H1 (cell line): ENCODE measurements around the gene ANKRD17. TPM values are rescaled to one million over a fixed set of nuclear protein-coding genes. Genes with fewer than 3 reads are reported as not detected.

Source experiments
- CTCF ChIA-PET: fragments of 300-600 bp; sonication (Branson Sonifier 250); formaldehyde crosslinking; loops from one replicate; lab custom pipeline; 2021; ENCODE audit not compliant: partially characterized antibody; lab: Charles Lee
- POLR2A ChIA-PET: fragments of 300-600 bp; sonication (Branson Sonifier 250); formaldehyde crosslinking; loops from one replicate; lab custom pipeline; 2021; ENCODE audit warnings: inconsistent platforms; ENCODE audit not compliant: partially characterized antibody; lab: Charles Lee
- DNase-seq, 2 experiments: peaks; one replicate each; pipeline versions ENCODE4 v3.0.0 to v3.0.0-alpha.2; 2010 to 2022; ENCODE audit warnings: low spot score in 2 of 2, low read depth in 1 of 2, mixed read lengths in 1 of 2
- FAIRE-seq: peaks from 2 replicates; lab custom pipeline; 2011; peaks lifted over from hg19 to GRCh38; lab: Jason Lieb, UNC
- H2AFZ ChIP-seq: 2 replicates; pipeline ENCODE4 v1.8.1; 2012; ENCODE audit warnings: low read length, inconsistent platforms
- H2AK5ac ChIP-seq: 2 replicates; pipeline ENCODE4 v1.6.1; 2013; ENCODE audit warnings: low read depth, low read length
- H2BK120ac ChIP-seq: replicated peaks from 2 replicates; pipeline ENCODE3; 2013; ENCODE audit warnings: low read depth, low read length, inconsistent platforms
- H2BK12ac ChIP-seq: 2 replicates; pipeline ENCODE4 v1.6.1; 2013; ENCODE audit warnings: low read depth, low read length
- H2BK15ac ChIP-seq: 2 replicates; pipeline ENCODE4 v1.6.1; 2013; ENCODE audit warnings: low read length
- H2BK20ac ChIP-seq: 2 replicates; pipeline ENCODE4 v1.6.1; 2013; ENCODE audit warnings: low read length
- H2BK5ac ChIP-seq: 2 replicates; pipeline ENCODE4 v1.6.1; 2013; ENCODE audit warnings: low read depth, low read length
- H3K14ac ChIP-seq: 2 replicates; pipeline ENCODE4 v1.6.1; 2013; ENCODE audit warnings: inconsistent platforms; ENCODE audit not compliant: insufficient read length
- H3K18ac ChIP-seq: 2 replicates; pipeline ENCODE4 v1.6.1; 2013; ENCODE audit warnings: low read length; ENCODE audit errors: extremely low read depth
- H3K23ac ChIP-seq: 2 replicates; pipeline ENCODE4 v1.6.1; 2013; ENCODE audit warnings: inconsistent platforms; ENCODE audit not compliant: insufficient read length
- H3K23me2 ChIP-seq: 2 replicates; pipeline ENCODE4 v1.6.1; 2013; ENCODE audit warnings: low read depth, low read length
- H3K27ac ChIP-seq: 2 replicates; pipeline ENCODE4 v1.6.1; 2011; ENCODE audit warnings: low read depth, low read length, inconsistent platforms
- H3K27me3 ChIP-seq, 4 experiments: replicated peaks in 1 of 4; 1 replicate in 1 of 4; 2 replicates in 3 of 4; pipeline versions ENCODE4 v1.6.1 to v1.8.1; 2011 to 2013; ENCODE audit warnings: low read length in 3 of 4, mild to moderate bottlenecking in 3 of 4, inconsistent platforms in 2 of 4, mixed read lengths in 2 of 4, moderate library complexity in 1 of 4; ENCODE audit not compliant: control insufficient read depth in 3 of 4, insufficient read depth in 3 of 4; ENCODE audit errors: extremely low read depth in 1 of 4
- H3K36me3 ChIP-seq, 4 experiments: 2 replicates each; pipeline versions ENCODE4 v1.6.1 to v1.8.1; 2011 to 2013; ENCODE audit warnings: mild to moderate bottlenecking in 4 of 4, low read length in 3 of 4, moderate library complexity in 2 of 4, control low read depth in 1 of 4, inconsistent platforms in 1 of 4; ENCODE audit not compliant: insufficient read depth in 4 of 4, control insufficient read depth in 2 of 4
- H3K4ac ChIP-seq: replicated peaks from 2 replicates; pipeline ENCODE3; 2013; ENCODE audit warnings: low read length, low read depth, mixed read lengths, inconsistent platforms; ENCODE audit not compliant: insufficient read length
- H3K4me1 ChIP-seq, 4 experiments: replicated peaks in 1 of 4; 1 replicate in 1 of 4; 2 replicates in 3 of 4; pipeline versions ENCODE4 v1.6.1 to v1.8.1; 2011 to 2013; ENCODE audit warnings: low read length in 3 of 4, inconsistent platforms in 2 of 4, mixed read lengths in 1 of 4; ENCODE audit not compliant: insufficient read depth in 4 of 4, control insufficient read depth in 3 of 4
- H3K4me2 ChIP-seq, 2 experiments: 2 replicates each; pipeline versions ENCODE4 v1.6.1 to v1.8.1; 2011 to 2013; ENCODE audit warnings: low read depth in 2 of 2, low read length in 2 of 2, control low read depth in 1 of 2, inconsistent platforms in 1 of 2, mild to moderate bottlenecking in 1 of 2; ENCODE audit not compliant: insufficient read depth in 1 of 2
- H3K4me3 ChIP-seq, 4 experiments: fragments of 200-600, 300-600 bp in 1 of 4; sonication (generic), shearing (Covaris generic), sonication (Bioruptor Twin) in 1 of 4; 2 replicates each; pipeline versions ENCODE4 v1.5.1 to v1.8.1; 2011 to 2016; ENCODE audit warnings: low read length in 4 of 4, low read depth in 3 of 4, control low read depth in 2 of 4, inconsistent platforms in 2 of 4, mild to moderate bottlenecking in 2 of 4, mixed read lengths in 1 of 4, moderate library complexity in 1 of 4; ENCODE audit not compliant: insufficient read depth in 2 of 4; ENCODE audit errors: extremely low read depth in 1 of 4
- H3K56ac ChIP-seq: replicated peaks from 2 replicates; pipeline ENCODE3; 2013; ENCODE audit warnings: low read depth, mild to moderate bottlenecking, mixed read lengths, low read length, inconsistent platforms; ENCODE audit not compliant: insufficient read length
- H3K79me1 ChIP-seq: 2 replicates; pipeline ENCODE4 v1.6.1; 2013; ENCODE audit warnings: low read depth, low read length, control low read depth
- H3K79me2 ChIP-seq, 2 experiments: 2 replicates each; pipeline versions ENCODE4 v1.6.1 to v1.8.1; 2012 to 2013; ENCODE audit warnings: low read length in 2 of 2, mild to moderate bottlenecking in 2 of 2, inconsistent platforms in 1 of 2; ENCODE audit not compliant: insufficient read depth in 2 of 2, control insufficient read depth in 1 of 2
- H3K9ac ChIP-seq, 4 experiments: replicated peaks in 1 of 4; 1 replicate in 1 of 4; 2 replicates in 3 of 4; pipeline versions ENCODE4 v1.6.1 to v1.8.1; 2011 to 2013; ENCODE audit warnings: low read depth in 3 of 4, low read length in 3 of 4, control low read depth in 2 of 4, mild to moderate bottlenecking in 2 of 4, moderate library complexity in 2 of 4, inconsistent platforms in 1 of 4; ENCODE audit errors: extremely low read depth in 1 of 4
- H3K9me3 ChIP-seq, 2 experiments: 2 replicates each; pipeline versions ENCODE4 v1.6.1 to v1.8.1; 2012 to 2013; ENCODE audit warnings: mild to moderate bottlenecking in 2 of 2, moderate library complexity in 2 of 2, control low read depth in 1 of 2, inconsistent platforms in 1 of 2, low read depth in 1 of 2, low read length in 1 of 2, mixed read lengths in 1 of 2; ENCODE audit not compliant: insufficient read depth in 2 of 2
- H4K20me1 ChIP-seq, 2 experiments: replicated peaks in 1 of 2; 2 replicates each; pipeline versions ENCODE3 to v1.8.1; 2011 to 2013; ENCODE audit warnings: inconsistent platforms in 2 of 2, low read length in 2 of 2, mild to moderate bottlenecking in 1 of 2; ENCODE audit not compliant: insufficient read depth in 2 of 2, control insufficient read depth in 1 of 2
- H4K5ac ChIP-seq: 2 replicates; pipeline ENCODE4 v1.6.1; 2013; ENCODE audit warnings: low read length, low read depth, mixed read lengths, inconsistent platforms; ENCODE audit not compliant: insufficient read length
- H4K8ac ChIP-seq: 2 replicates; pipeline ENCODE4 v1.8.0; 2013; ENCODE audit warnings: mild to moderate bottlenecking, moderate library complexity, low read length, inconsistent platforms; ENCODE audit not compliant: insufficient read depth; ENCODE audit errors: extremely low read depth
- H4K91ac ChIP-seq: replicated peaks from 2 replicates; pipeline ENCODE3; 2013; ENCODE audit warnings: low read length, mixed read lengths, inconsistent platforms; ENCODE audit not compliant: insufficient read length
- KDM5A ChIP-seq: fragments of 200-600 bp; IDR thresholded peaks from 2 replicates; pipeline ENCODE4 v1.7.1; 2012; ENCODE audit warnings: mild to moderate bottlenecking, low read length, inconsistent platforms, mixed read lengths
- MAFK ChIP-seq: IDR thresholded peaks from 2 replicates; pipeline ENCODE4 v1.6.1; 2012; ENCODE audit warnings: low read depth, mild to moderate bottlenecking, improper control_type of control experiment, low read length
- MAX ChIP-seq: IDR thresholded peaks from 2 replicates; pipeline ENCODE4 v1.6.1; 2012; ENCODE audit warnings: inconsistent platforms
- TCF12 ChIP-seq: IDR thresholded peaks from 2 replicates; pipeline ENCODE4 v1.6.1; 2011; ENCODE audit warnings: low read depth, mild to moderate bottlenecking, low read length
- polyA plus RNA-seq, 7 experiments: library from polyadenylated mRNA; depleted of rRNA in 3 of 7; stranded (reverse) in 5 of 7; unstranded in 2 of 7; fragments of >200 nt in 5 of 7; fragments of 200-250 nt in 2 of 7; gene quantifications; 1 replicate in 5 of 7; 2 replicates in 1 of 7; 4 replicates in 1 of 7; pipeline versions ENCODE4 v1.2.1 to v1.2.3, GENCODE V29; 2011 to 2013; ENCODE audit warnings: missing spikeins in 2 of 7, mixed read lengths in 2 of 7
- total RNA-seq: library from RNA; stranded (reverse); fragmentation: NEBNext Ultra II Directional; extraction: Animal tissue kit (Norgen Biotek cat#: 25700); gene quantifications from 2 replicates; pipeline ENCODE4 v1.2.1, GENCODE V29; 2021

The ANKRD17 gene
- total and polyA plus RNA-seq, 2 of the 8 experiments (the other 6 are each of a cell fraction or from before 2014, with no cell fraction given): 42.4 to 93.7 TPM

- H2BK15ac ChIP-seq: no peak overlapping the region
- H3K9me3 ChIP-seq: no peaks in the 10 kb centered on the region
- peaks cover 3 to 50% (median 23%) of the 10 kb centered on the region in 4 experiments for H3K36me3 ChIP-seq
- no peak overlapping the region for H2AFZ ChIP-seq
- H4K8ac ChIP-seq: no peak overlapping the region
- DNase-seq (no peak), FAIRE-seq (no peak)
- H2AK5ac ChIP-seq: no peak overlapping the region
- ChIA-PET POLR2A (interaction anchor here (1.4 kb wide), 1 partner anchor 57 kb away, joined by 3 read pairs; no protein-coding TSS in a partner anchor), CTCF (interaction anchor here (0.6 kb wide), 1 partner anchor 830 kb away, joined by 3 read pairs; no protein-coding TSS in a partner anchor)
- H2BK5ac ChIP-seq: no peak overlapping the region
- H3K4me1 ChIP-seq: no peaks in the 10 kb centered on the region
- H2BK12ac ChIP-seq: no peak overlapping the region
- TF ChIP-seq MAFK (no peak), MAX (no peak), TCF12 (no peak), KDM5A (no peak)
- no peak overlapping the region for H3K23ac ChIP-seq
- no peak overlapping the region for H3K14ac ChIP-seq
- H3K27me3 ChIP-seq: no peaks in the 10 kb centered on the region
- H3K23me2 ChIP-seq: no peaks in the 10 kb centered on the region
- H3K4me3 ChIP-seq: no peak overlapping the region
- H3K79me2 ChIP-seq: peaks cover 4 to 31% of the 10 kb centered on the region in 2 experiments; a peak in 3 of 4 replicates
- H3K27ac ChIP-seq: no peak overlapping the region
- no peak overlapping the region for H2BK20ac ChIP-seq
- H3K9ac ChIP-seq: no peak overlapping the region
- H4K5ac ChIP-seq: no peak overlapping the region
- H3K18ac ChIP-seq: no peak overlapping the region
- H3K4ac ChIP-seq: no peak overlapping the region
- peaks cover 5% of the 10 kb centered on the region for H3K79me1 ChIP-seq
- H2BK120ac ChIP-seq: no peak overlapping the region
- no peak overlapping the region for H3K4me2 ChIP-seq
- H4K91ac ChIP-seq: no peak overlapping the region
- H3K56ac ChIP-seq: no peak overlapping the region
- H4K20me1 ChIP-seq: peaks cover 3 to 4% of the 10 kb centered on the region in 2 experiments
Measured at GRCh38 chr4:73166212-73166611, 92.4 kb downstream of the ANKRD17 start.
